ENCODE data around the gene SH2B3. TPM values are rescaled to one million over a fixed set of nuclear protein-coding genes. Genes with fewer than 3 reads are reported as not detected.

The SH2B3 gene
- total and polyA plus RNA-seq, 2 experiments from 2014 or later: 8.1 to 59.3 TPM

- TF ChIP-seq ZNF462 (CRISPR knock-in tag; IDR thresholded peaks at IDR 0.05): no peak
- no peak for TF ChIP-seq STAT1 (IDR thresholded peaks at IDR 0.05; ENCODE audit: unreplicated experiment)
- no peak for TF ChIP-seq ZNF331 (CRISPR knock-in tag; IDR thresholded peaks at IDR 0.05; ENCODE audit: low read depth)
- no peak for TF ChIP-seq CTCF (conservative IDR thresholded peaks at IDR 0.05; ENCODE audit: low read depth in 2 of 2)
- no peak for TF ChIP-seq ETS1 (IDR thresholded peaks at IDR 0.05)
- TF ChIP-seq NANOG (IDR thresholded peaks at IDR 0.05; ENCODE audit: borderline replicate concordance): no peak
- no peak for TF ChIP-seq POLR2AphosphoS5 (IDR thresholded peaks at IDR 0.05; ENCODE audit: low read depth)
These were observed 20.8 kb downstream of the SH2B3 start (continued) for GRCh38 chr12:111426344-111427185.

Data from GM23338 (cell line).